GM12878 (cell line): ENCODE results near the gene RAB3IL1. TPM values are rescaled to one million over a fixed set of nuclear protein-coding genes. Genes with fewer than 3 reads are reported as not detected.

Source experiments
- ATAC-seq: fragments of 200-7000 bp; cut with Tn5 transposase; 3 replicates; pipeline ENCODE4 v1.9.1; 2020; ENCODE audit warnings: mild to moderate bottlenecking, moderate library complexity
- BruUV-seq: library from RNA; stranded (reverse); fragments of 400-500 nt; replicated peaks from 2 replicates; lab custom pipeline; 2021; lab: Mats Ljungman, UMichigan
- CTCF ChIA-PET: fragments of 300-600 bp; sonication (Branson Sonifier 250); formaldehyde crosslinking; extraction: SDS; loops from one replicate; lab custom pipeline; 2021; ENCODE audit warnings: inconsistent platforms; lab: Yijun Ruan, JAX
- POLR2A ChIA-PET: fragments of 350-600 bp; formaldehyde crosslinking; extraction: SDS; loops from one replicate; lab custom pipeline; 2021; ENCODE audit warnings: inconsistent platforms; lab: Charles Lee
- RAD21 ChIA-PET: fragments of 300-600 bp; sonication (Branson Sonifier 250); formaldehyde crosslinking; loops from one replicate; lab custom pipeline; 2023; ENCODE audit warnings: antibody characterized with exemption; ENCODE audit not compliant: unreplicated experiment; lab: Charles Lee
- SMC1A ChIA-PET: fragments of 300-600 bp; sonication (Branson Sonifier 250); formaldehyde crosslinking; loops from one replicate; lab custom pipeline; 2023; ENCODE audit not compliant: unreplicated experiment, uncharacterized antibody; lab: Charles Lee
- DNase-seq: peaks from one replicate; pipeline ENCODE4 v3.0.0-alpha.2; 2011; ENCODE audit warnings: low read depth, low spot score
- FAIRE-seq: peaks from 3 replicates; lab custom pipeline; 2011; peaks lifted over from hg19 to GRCh38; lab: Jason Lieb, UNC
- H2AFZ ChIP-seq: 2 replicates; pipeline ENCODE4 v1.6.0; 2011; ENCODE audit warnings: low read depth, low read length, control low read depth; ENCODE audit not compliant: control insufficient read depth
- H3K27ac ChIP-seq: 2 replicates; pipeline ENCODE4 v1.5.1; 2011; ENCODE audit warnings: control low read depth; ENCODE audit not compliant: control insufficient read depth, insufficient read depth
- H3K27me3 ChIP-seq, 2 experiments: replicated peaks in 1 of 2; 2 replicates each; pipeline versions ENCODE4 v1.6.0 to v1.6.1; 2011; ENCODE audit warnings: low read length in 1 of 2; ENCODE audit not compliant: control insufficient read depth in 2 of 2, insufficient read depth in 2 of 2
- H3K36me3 ChIP-seq, 2 experiments: 2 replicates each; pipeline ENCODE4 v1.5.1; 2011; ENCODE audit warnings: low read length in 1 of 2; ENCODE audit not compliant: control insufficient read depth in 2 of 2, insufficient read depth in 2 of 2
- H3K4me1 ChIP-seq: 2 replicates; pipeline ENCODE4 v1.6.1; 2011; ENCODE audit warnings: mild to moderate bottlenecking, low read length, moderate library complexity, mixed read lengths; ENCODE audit not compliant: control insufficient read depth, insufficient read depth
- H3K4me2 ChIP-seq: 2 replicates; pipeline ENCODE4 v1.6.0; 2011; ENCODE audit warnings: control low read depth; ENCODE audit not compliant: control insufficient read depth, insufficient read depth
- H3K4me3 ChIP-seq: fragments of 200-600 bp; sonication (generic); 2 replicates; pipeline ENCODE4 v1.5.1; 2016
- H3K79me2 ChIP-seq: 2 replicates; pipeline ENCODE4 v1.6.0; 2011; ENCODE audit warnings: low read length; ENCODE audit not compliant: control insufficient read depth, insufficient read depth
- H3K9ac ChIP-seq: 2 replicates; pipeline ENCODE4 v1.8.0; 2011; ENCODE audit warnings: low read length, control low read depth, mixed read lengths; ENCODE audit not compliant: control insufficient read depth, insufficient read depth
- H3K9me3 ChIP-seq: replicated peaks from 3 replicates; pipeline ENCODE4 v1.5.1; 2011; ENCODE audit warnings: mild to moderate bottlenecking, low read length; ENCODE audit not compliant: control insufficient read depth, insufficient read depth
- H4K20me1 ChIP-seq: 2 replicates; pipeline ENCODE4 v1.6.0; 2011; ENCODE audit not compliant: control insufficient read depth, insufficient read depth
- ATF7 ChIP-seq: fragments of 450-650 bp; IDR thresholded peaks from 2 replicates; pipeline ENCODE4 v1.6.1; 2016; ENCODE audit warnings: low read depth, mild to moderate bottlenecking
- CHD2 ChIP-seq: IDR thresholded peaks from 2 replicates; pipeline ENCODE4 v1.6.1; 2011; ENCODE audit warnings: low read depth, low read length, improper control_type of control experiment, borderline replicate concordance
- MTA2 ChIP-seq: fragments of 450-650 bp; IDR thresholded peaks from 2 replicates; pipeline ENCODE4 v1.6.1; 2016; ENCODE audit warnings: low read depth, mild to moderate bottlenecking, moderate library complexity
- MXI1 ChIP-seq: fragments of 150-350 bp; IDR thresholded peaks from 2 replicates; pipeline ENCODE4 v1.6.1; 2011; ENCODE audit warnings: low read depth, mild to moderate bottlenecking, inconsistent platforms, low read length, improper control_type of control experiment
- NRF1 ChIP-seq: conservative IDR thresholded peaks from 2 replicates; pipeline ENCODE4 v1.6.1; 2011; ENCODE audit warnings: mild to moderate bottlenecking, low read depth, low read length, improper control_type of control experiment
- POU2F2 ChIP-seq: IDR thresholded peaks from 3 replicates; pipeline ENCODE4 v1.6.1; 2011; ENCODE audit warnings: low read depth, mild to moderate bottlenecking, low read length, borderline replicate concordance
- RBBP5 ChIP-seq: fragments of 200-600 bp; sonication (generic); conservative IDR thresholded peaks from 2 replicates; pipeline ENCODE4 v1.6.1; 2016
- RCOR1 ChIP-seq: conservative IDR thresholded peaks from 2 replicates; pipeline ENCODE4 v1.6.1; 2012; ENCODE audit warnings: low read depth, low read length, improper control_type of control experiment
- RFX5 ChIP-seq: IDR thresholded peaks from 2 replicates; pipeline ENCODE4 v1.6.1; 2011; ENCODE audit warnings: low read depth, low read length, improper control_type of control experiment
- TAF1 ChIP-seq: IDR thresholded peaks from 2 replicates; pipeline ENCODE4 v1.6.1; 2011; ENCODE audit warnings: mild to moderate bottlenecking, low read depth, low read length, borderline replicate concordance
- TBL1XR1 ChIP-seq: IDR thresholded peaks from 2 replicates; pipeline ENCODE4 v1.6.1; 2012; ENCODE audit warnings: low read depth, low read length, improper control_type of control experiment
- WRNIP1 ChIP-seq: IDR thresholded peaks from 2 replicates; pipeline ENCODE4 v1.6.1; 2011; ENCODE audit warnings: low read depth, low read length, improper control_type of control experiment, borderline replicate concordance
- WGBS: methylation state at CpG from one replicate; pipeline ENCODE4 v1.1.6; 2016; ENCODE audit warnings: low lambda C conversion rate; ENCODE audit not compliant: insufficient replicate concordance, insufficient coverage; ENCODE audit errors: missing lambda C conversion rate; 5-methylcytosine and 5-hydroxymethylcytosine counted together
- in situ Hi-C: fragments of 300-500 bp; cut with MboI; formaldehyde crosslinking; loops from 9 replicates; pipeline ENCODE4 v1.14.3; 2018; ENCODE audit warnings: mixed read lengths
- intact Hi-C: fragments of 100-400 bp; cut with micrococcal nuclease; formaldehyde crosslinking; loops from one replicate; pipeline ENCODE4 v1.14.2; 2022; ENCODE audit not compliant: unreplicated experiment
- polyA plus RNA-seq, 11 experiments: library from polyadenylated mRNA; depleted of rRNA in 4 of 11; unstranded in 6 of 11; stranded (reverse) in 5 of 11; fragments of >200 nt; fragmentation: Nextera tagmentation in 4 of 11; fragmentation: Illumina TruSeq in 1 of 11; extraction: Ambion mirVana in 4 of 11; extraction: Trizol in 1 of 11; gene quantifications; 1 replicate in 1 of 11; 2 replicates in 10 of 11; pipeline versions ENCODE4 v1.2.1 to v1.2.3, GENCODE V29; 2011 to 2016; ENCODE audit warnings: inconsistent platforms in 2 of 11, missing spikeins in 2 of 11, low read depth in 1 of 11
- total RNA-seq, 4 experiments: library from RNA; depleted of rRNA in 3 of 4; stranded (reverse); fragments of >200 nt in 3 of 4; fragmentation: Illumina TruSeq in 1 of 4; extraction: Trizol in 1 of 4; gene quantifications; 2 replicates each; pipeline versions ENCODE4 v1.2.1 to v1.2.3, GENCODE V29; 2013 to 2021
- TF ChIP-seq, protein P1 (sequence below): IDR thresholded peaks from 2 replicates; pipeline ENCODE4 v1.6.1; 2011; ENCODE audit warnings: low read depth, mild to moderate bottlenecking, low read length, moderate library complexity, borderline replicate concordance; ENCODE audit errors: extremely low read depth
- TF ChIP-seq, protein P2 (sequence below): fragments of 450-650 bp; formaldehyde crosslinking; IDR thresholded peaks from 2 replicates; pipeline ENCODE4 v1.4.0; 2020; ENCODE audit warnings: mild to moderate bottlenecking, moderate library complexity

RAB3IL1 gene
- total and polyA plus RNA-seq, 10 of the 15 experiments (the other 5 are each of a cell fraction or from before 2014, with no cell fraction given), result 0.04 TPM; not detected in 9

DNA sequence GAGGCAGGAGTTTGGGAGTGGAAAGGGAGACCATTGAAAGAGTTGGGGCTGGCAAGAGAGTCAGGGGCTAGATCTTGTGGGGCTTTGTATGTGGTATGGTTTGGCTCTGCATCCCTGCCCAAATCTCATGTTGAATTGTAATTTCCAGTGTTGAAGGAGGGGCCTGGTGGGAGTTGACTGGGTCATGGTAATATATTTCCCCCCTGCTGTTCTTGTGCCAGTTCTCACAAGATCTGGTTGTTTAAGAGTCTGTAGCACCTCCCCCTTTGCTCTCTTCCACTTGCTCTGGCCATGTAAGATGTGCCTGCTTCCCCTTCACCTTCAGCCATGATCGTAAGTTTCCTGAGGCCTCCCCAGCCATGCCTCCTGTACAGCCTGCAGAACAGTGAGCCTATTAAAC, 10.1 kb upstream of the RAB3IL1 start:
- no peak overlapping the region for H3K9ac ChIP-seq
- ChIA-PET RAD21 (no interaction called here), POLR2A (no interaction called here), CTCF (interaction anchor here (2.2 kb wide), 1 partner anchor 20 kb away, joined by 7 read pairs; no protein-coding TSS in a partner anchor), SMC1A (no interaction called here)
- H3K79me2 ChIP-seq, result no peaks in the 10 kb centered on the region
- no peaks in the 10 kb centered on the region; the same call in 1 of the 2 replicates for H4K20me1 ChIP-seq
- H3K27me3 ChIP-seq, result no peaks in the 10 kb centered on the region; a peak in 2 of 4 replicates
- no peaks in the 10 kb centered on the region for H3K36me3 ChIP-seq
- no peaks in the 10 kb centered on the region for H3K4me1 ChIP-seq
- intact Hi-C loops, result no loop called here
- TF ChIP-seq ATF7 (no peak), TBL1XR1 (no peak), RCOR1 (no peak), POU2F2 (no peak), CHD2 (no peak), NRF1 (no peak), TAF1 (no peak), RFX5 (no peak), MTA2 (no peak), MXI1 (no peak), WRNIP1 (no peak), RBBP5 (no peak)
- TF ChIP-seq, protein P1, sequence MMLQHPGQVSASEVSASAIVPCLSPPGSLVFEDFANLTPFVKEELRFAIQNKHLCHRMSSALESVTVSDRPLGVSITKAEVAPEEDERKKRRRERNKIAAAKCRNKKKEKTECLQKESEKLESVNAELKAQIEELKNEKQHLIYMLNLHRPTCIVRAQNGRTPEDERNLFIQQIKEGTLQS, result no peak
- TF ChIP-seq, protein P2, sequence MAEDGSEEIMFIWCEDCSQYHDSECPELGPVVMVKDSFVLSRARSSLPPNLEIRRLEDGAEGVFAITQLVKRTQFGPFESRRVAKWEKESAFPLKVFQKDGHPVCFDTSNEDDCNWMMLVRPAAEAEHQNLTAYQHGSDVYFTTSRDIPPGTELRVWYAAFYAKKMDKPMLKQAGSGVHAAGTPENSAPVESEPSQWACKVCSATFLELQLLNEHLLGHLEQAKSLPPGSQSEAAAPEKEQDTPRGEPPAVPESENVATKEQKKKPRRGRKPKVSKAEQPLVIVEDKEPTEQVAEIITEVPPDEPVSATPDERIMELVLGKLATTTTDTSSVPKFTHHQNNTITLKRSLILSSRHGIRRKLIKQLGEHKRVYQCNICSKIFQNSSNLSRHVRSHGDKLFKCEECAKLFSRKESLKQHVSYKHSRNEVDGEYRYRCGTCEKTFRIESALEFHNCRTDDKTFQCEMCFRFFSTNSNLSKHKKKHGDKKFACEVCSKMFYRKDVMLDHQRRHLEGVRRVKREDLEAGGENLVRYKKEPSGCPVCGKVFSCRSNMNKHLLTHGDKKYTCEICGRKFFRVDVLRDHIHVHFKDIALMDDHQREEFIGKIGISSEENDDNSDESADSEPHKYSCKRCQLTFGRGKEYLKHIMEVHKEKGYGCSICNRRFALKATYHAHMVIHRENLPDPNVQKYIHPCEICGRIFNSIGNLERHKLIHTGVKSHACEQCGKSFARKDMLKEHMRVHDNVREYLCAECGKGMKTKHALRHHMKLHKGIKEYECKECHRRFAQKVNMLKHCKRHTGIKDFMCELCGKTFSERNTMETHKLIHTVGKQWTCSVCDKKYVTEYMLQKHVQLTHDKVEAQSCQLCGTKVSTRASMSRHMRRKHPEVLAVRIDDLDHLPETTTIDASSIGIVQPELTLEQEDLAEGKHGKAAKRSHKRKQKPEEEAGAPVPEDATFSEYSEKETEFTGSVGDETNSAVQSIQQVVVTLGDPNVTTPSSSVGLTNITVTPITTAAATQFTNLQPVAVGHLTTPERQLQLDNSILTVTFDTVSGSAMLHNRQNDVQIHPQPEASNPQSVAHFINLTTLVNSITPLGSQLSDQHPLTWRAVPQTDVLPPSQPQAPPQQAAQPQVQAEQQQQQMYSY (CRISPR knock-in tag), result no peak
- BruUV-seq, result no TSS peak
- H3K4me2 ChIP-seq, result no peak overlapping the region
- H3K9me3 ChIP-seq, result no peaks in the 10 kb centered on the region
- DNase-seq (no peak), FAIRE-seq (no peak), ATAC-seq (no peak)
- no peak overlapping the region for H3K4me3 ChIP-seq
- in situ Hi-C loops, result no loop called here
- 0% methylated on average over 1 of the region's 1 CpG for WGBS
- H2AFZ ChIP-seq, result no peak overlapping the region
- H3K27ac ChIP-seq, result no peak overlapping the region
